ENCODE results near the gene ADAMTSL3. TPM values are rescaled to one million over a fixed set of nuclear protein-coding genes. Genes with fewer than 3 reads are reported as not detected.
A peak's percentile ranks its signal among the peaks of the same experiment; 100 is the strongest.

Gene ADAMTSL3
- total and polyA plus RNA-seq, 2 of the 4 experiments (the other 2 are of a cell fraction): under 0.01 to 0.02 TPM

- no peaks in the 10 kb centered on the region for H3K9me1 ChIP-seq (ENCODE audit: insufficient read depth, low read length)
Observed at GRCh38 chr15:83698294-83698693, 44.4 kb downstream of the ADAMTSL3 start.

More at GRCh38 chr15:83698294-83698693, 44.4 kb downstream of the ADAMTSL3 start:
- H3K56ac ChIP-seq (ENCODE audit: extremely low read depth, insufficient read depth, low read length): no peak overlapping the region
- no peak overlapping the region for H4K91ac ChIP-seq (ENCODE audit: insufficient read depth, low read depth, low read length)
- H3K9ac ChIP-seq (ENCODE audit: low read depth, low read length): no peak overlapping the region
- no TSS peak for BruUV-seq (replicated peaks)
- intact Hi-C loops (cut with micrococcal nuclease): no loop called here
- no peak overlapping the region for H3K14ac ChIP-seq (replicated peaks; ENCODE audit: low read depth, low read length)
- TF ChIP-seq FOS (IDR thresholded peaks at IDR 0.05; ENCODE audit: low read depth, low read length) (no peak), RAD21 (IDR thresholded peaks at IDR 0.05; ENCODE audit: low read length) (no peak), MXI1 (IDR thresholded peaks at IDR 0.05; ENCODE audit: borderline replicate concordance, low read depth, low read length) (no peak), RCOR1 (IDR thresholded peaks at IDR 0.05; ENCODE audit: insufficient replicate concordance, low read length) (no peak), ELK1 (IDR thresholded peaks at IDR 0.05; ENCODE audit: borderline replicate concordance, low read depth, low read length) (no peak), USF2 (IDR thresholded peaks at IDR 0.05; ENCODE audit: low read depth, low read length) (no peak), CTCF (conservative IDR thresholded peaks at IDR 0.05; ENCODE audit: low read depth, low read length) (no peak), POLR2A (IDR thresholded peaks at IDR 0.05; ENCODE audit: low read depth, low read length) (no peak), NFE2L2 (IDR thresholded peaks at IDR 0.05; ENCODE audit: low read depth, low read length) (no peak), CHD1 (IDR thresholded peaks at IDR 0.05; ENCODE audit: low read depth, low read length) (no peak), RFX5 (IDR thresholded peaks at IDR 0.05; ENCODE audit: low read depth, low read length) (no peak), CEBPB (IDR thresholded peaks at IDR 0.05; ENCODE audit: low read depth, low read length) (no peak), MAFK (IDR thresholded peaks at IDR 0.05; ENCODE audit: low read depth, low read length) (no peak), SMC3 (IDR thresholded peaks at IDR 0.05; ENCODE audit: low read depth, low read length) (no peak)
- no peak overlapping the region for H3K4me2 ChIP-seq (ENCODE audit: low read depth, low read length)
- peaks cover 3% of the 10 kb centered on the region; the same call in 1 of the 2 replicates for H3K4me1 ChIP-seq (ENCODE audit: control insufficient read depth, insufficient read depth, low read length)
- H2AFZ ChIP-seq (replicated peaks; ENCODE audit: low read length, poor library complexity): no peak overlapping the region
- no peak overlapping the region for H2AK9ac ChIP-seq (replicated peaks; ENCODE audit: low read depth, low read length, poor library complexity)
- no peaks in the 10 kb centered on the region for H3K36me3 ChIP-seq (ENCODE audit: control insufficient read depth, insufficient read depth, low read length)
- in situ Hi-C loops (cut with MboI; ENCODE audit: low sequenced_read_pairs): loop anchor here (10.0 kb wide), 1 partner anchor 57 kb away; no protein-coding TSS in a partner anchor
- no peak overlapping the region for H3K18ac ChIP-seq (ENCODE audit: low read depth, low read length)
- DNase-seq: peak; percentile 42
- no peak overlapping the region for H3K27ac ChIP-seq (ENCODE audit: insufficient read depth, low read length)
- H2BK120ac ChIP-seq (ENCODE audit: low read depth, low read length): no peak overlapping the region
- ChIA-PET POLR2A (ENCODE audit: unreplicated experiment) (no interaction called here), CTCF (no interaction called here)
- H3K79me1 ChIP-seq (ENCODE audit: low read depth in 1 of 2, low read length in 2 of 2): no peaks in the 10 kb centered on the region
- H2BK5ac ChIP-seq (ENCODE audit: low read depth, low read length, poor library complexity, severe bottlenecking): no peak overlapping the region
- H3K27me3 ChIP-seq (ENCODE audit: control insufficient read depth, insufficient read depth, low read length): no peaks in the 10 kb centered on the region
- dilution Hi-C loops (cut with HindIII; ENCODE audit: low sequenced_read_pairs, unreplicated experiment): no loop called here
- no peak overlapping the region for H2AK5ac ChIP-seq (ENCODE audit: low read depth, low read length)
- H3K4me3 ChIP-seq (ENCODE audit: insufficient read depth, low read depth, low read length): no peak overlapping the region
- H4K20me1 ChIP-seq (ENCODE audit: insufficient read depth, low read length): no peaks in the 10 kb centered on the region
- WGBS, 2 experiments (ENCODE audit: extremely low coverage in 2 of 2, insufficient read length in 1 of 2): no CpG with 5 or more reads among the region's 3 CpGs
- H3K23ac ChIP-seq (ENCODE audit: low read depth, low read length): no peak overlapping the region
- H4K5ac ChIP-seq (ENCODE audit: low read depth, low read length): no peak overlapping the region
- H3K4ac ChIP-seq (ENCODE audit: low read depth, low read length): no peak overlapping the region
- H2BK20ac ChIP-seq (ENCODE audit: low read depth, low read length): no peak overlapping the region
- no peak overlapping the region for H2BK15ac ChIP-seq (ENCODE audit: low read depth, low read length)
- no peak for ATAC-seq (ENCODE audit: low read depth)
- no peak overlapping the region for H4K8ac ChIP-seq (ENCODE audit: low read depth in 2 of 2, low read length in 2 of 2)
- H3K9me3 ChIP-seq (ENCODE audit: control insufficient read depth, insufficient read depth, low read length): peaks cover 2% of the 10 kb centered on the region
